ENCODE data around the gene LMCD1.

LMCD1 gene

GRCh38 chr3:8482263-8482662 lies 19.4 kb upstream of the LMCD1 start:
- no peak overlapping the region for H3K4me3 ChIP-seq (ENCODE audit: low read depth, low read length)
- DNase-seq (ENCODE audit: low read depth) = no peak

- no peak overlapping the region for H3K4me3 ChIP-seq (ENCODE audit: low read depth, low read length)
- peak; percentile 94 for DNase-seq (ENCODE audit: low read depth)
Observed at GRCh38 chr3:8482960-8483665, 18.5 kb upstream of the LMCD1 start.

- no peak overlapping the region for H3K4me3 ChIP-seq (ENCODE audit: low read depth, low read length)
- no peak for DNase-seq (ENCODE audit: low read depth)
Observed at GRCh38 chr3:8484409-8485140, 17.0 kb upstream of the LMCD1 start.

- no peak for DNase-seq (ENCODE audit: low read depth)
- H3K4me3 ChIP-seq (ENCODE audit: low read depth, low read length) = no peak overlapping the region
Observed at GRCh38 chr3:8485141-8485870, 16.3 kb upstream of the LMCD1 start.

- no peak overlapping the region for H3K4me3 ChIP-seq (ENCODE audit: low read depth, low read length)
- no peak for DNase-seq (ENCODE audit: low read depth)
Observed at GRCh38 chr3:8485943-8486342, 15.7 kb upstream of the LMCD1 start.

GRCh38 chr3:8486434-8486833 lies 15.2 kb upstream of the LMCD1 start:
- DNase-seq (ENCODE audit: low read depth) = no peak
- H3K4me3 ChIP-seq (ENCODE audit: low read depth, low read length) = no peak overlapping the region

- no peak overlapping the region for H3K4me3 ChIP-seq (ENCODE audit: low read depth, low read length)
- no peak for DNase-seq (ENCODE audit: low read depth)
Observed at GRCh38 chr3:8486936-8487335, 14.7 kb upstream of the LMCD1 start.

- DNase-seq (ENCODE audit: low read depth) = no peak
Observed at GRCh38 chr3:8488411-8488810, 13.2 kb upstream of the LMCD1 start.

GRCh38 chr3:8488877-8489276 lies 12.7 kb upstream of the LMCD1 start:
- DNase-seq (ENCODE audit: low read depth) = no peak
- no peak overlapping the region for H3K4me3 ChIP-seq (ENCODE audit: low read depth, low read length)

More at GRCh38 chr3:8488411-8488810, 13.2 kb upstream of the LMCD1 start:
- no peak overlapping the region for H3K4me3 ChIP-seq (ENCODE audit: low read depth, low read length)

GRCh38 chr3:8489278-8489792 lies 12.3 kb upstream of the LMCD1 start:
- DNase-seq (ENCODE audit: low read depth) = no peak
- no peak overlapping the region for H3K4me3 ChIP-seq (ENCODE audit: low read depth, low read length)

- DNase-seq (ENCODE audit: low read depth) = peak; percentile 99
- no peak overlapping the region for H3K4me3 ChIP-seq (ENCODE audit: low read depth, low read length)
Observed at GRCh38 chr3:8490079-8490552, 11.5 kb upstream of the LMCD1 start.

- no peak for DNase-seq (ENCODE audit: low read depth)
- H3K4me3 ChIP-seq (ENCODE audit: low read depth, low read length) = no peak overlapping the region
Observed at GRCh38 chr3:8491271-8492144, 10.1 kb upstream of the LMCD1 start.

GRCh38 chr3:8492744-8493511 lies 8.7 kb upstream of the LMCD1 start:
- no peak overlapping the region for H3K4me3 ChIP-seq (ENCODE audit: low read depth, low read length)

GRCh38 chr3:8493744-8494143 lies 7.9 kb upstream of the LMCD1 start:
- no peak for DNase-seq (ENCODE audit: low read depth)
- H3K4me3 ChIP-seq (ENCODE audit: low read depth, low read length) = no peak overlapping the region

More at GRCh38 chr3:8492744-8493511, 8.7 kb upstream of the LMCD1 start:
- DNase-seq (ENCODE audit: low read depth) = no peak

- DNase-seq (ENCODE audit: low read depth) = no peak
- no peak overlapping the region for H3K4me3 ChIP-seq (ENCODE audit: low read depth, low read length)
Observed at GRCh38 chr3:8494327-8494726, 7.3 kb upstream of the LMCD1 start.

GRCh38 chr3:8497582-8497981 lies 4.0 kb upstream of the LMCD1 start:
- H3K4me3 ChIP-seq (ENCODE audit: low read depth, low read length) = no peak overlapping the region
- no peak for DNase-seq (ENCODE audit: low read depth)

GRCh38 chr3:8499181-8499611 lies 2.4 kb upstream of the LMCD1 start:
- H3K4me3 ChIP-seq (ENCODE audit: low read depth, low read length) = no peak overlapping the region
- no peak for DNase-seq (ENCODE audit: low read depth)

GRCh38 chr3:8500319-8500988 lies 1.2 kb upstream of the LMCD1 start:
- DNase-seq (ENCODE audit: low read depth) = no peak
- H3K4me3 ChIP-seq (ENCODE audit: low read depth, low read length) = peak overlapping the region; percentile 2
